Measurements from ENCODE around the gene ZFTA. TPM values are rescaled to one million over a fixed set of nuclear protein-coding genes. Genes with fewer than 3 reads are reported as not detected.

ZFTA gene
- total and polyA plus RNA-seq, 4 donors: 1.7 to 12.1 (median 6.8) TPM

- H3K27ac ChIP-seq (ENCODE audit: low read depth in 1 of 2, low read length in 2 of 2): peak overlapping the region; percentile 73 to 82
- DNase-seq (ENCODE audit: low spot score): peak; percentile 58
- peak overlapping the region; percentile 52 to 97 (median 85) for H3K4me3 ChIP-seq (ENCODE audit: low read depth in 1 of 3, low read length in 3 of 3)
- H3K27me3 ChIP-seq (ENCODE audit: control insufficient read depth in 4 of 4, insufficient read depth in 4 of 4, low read length in 3 of 4): no peaks in the 10 kb centered on the region
- H3K9ac ChIP-seq (ENCODE audit: low read depth in 1 of 2, low read length in 2 of 2): peak overlapping the region; percentile 72 to 77
- H3K9me3 ChIP-seq (ENCODE audit: control insufficient read depth in 4 of 4, low read length in 3 of 4): no peaks in the 10 kb centered on the region
- under 1% methylated on average over 34 of the region's 34 CpGs for WGBS
- TF ChIP-seq ATF3 (IDR thresholded peaks at IDR 0.05) (no peak), HNF4A (conservative IDR thresholded peaks at IDR 0.05) (no peak), NR2F2 (IDR thresholded peaks at IDR 0.05) (peak; percentile 66), HNF4G (IDR thresholded peaks at IDR 0.05) (no peak), RAD21 (IDR thresholded peaks at IDR 0.05) (peak in 1 of 2 donors; percentile 21)
- H3K4me1 ChIP-seq (ENCODE audit: control insufficient read depth in 4 of 4, insufficient read depth in 4 of 4, low read length in 3 of 4): peaks cover 15 to 50% (median 34%) of the 10 kb centered on the region in 4 donors
- H3K36me3 ChIP-seq (ENCODE audit: control insufficient read depth in 4 of 4, insufficient read depth in 3 of 4, low read depth in 1 of 4, low read length in 3 of 4): no peaks in the 10 kb centered on the region
Measured at GRCh38 chr11:63767565-63768236, 874 bp downstream of the ZFTA start.

GRCh38 chr11:63767267-63767564, 1.4 kb downstream of the ZFTA start:
- DNase-seq (ENCODE audit: low spot score): no peak
- peaks cover 15 to 55% (median 35%) of the 10 kb centered on the region in 4 donors for H3K4me1 ChIP-seq (ENCODE audit: control insufficient read depth in 4 of 4, insufficient read depth in 4 of 4, low read length in 3 of 4)
- 16% methylated on average over 4 of the region's 4 CpGs for WGBS

More at GRCh38 chr11:63767267-63767564, 1.4 kb downstream of the ZFTA start:
- Histone ChIP-seq H3K9ac (ENCODE audit: low read depth in 1 of 2, low read length in 2 of 2) (peak overlapping the region; percentile 72 to 77), H3K36me3 (ENCODE audit: control insufficient read depth in 4 of 4, insufficient read depth in 3 of 4, low read depth in 1 of 4, low read length in 3 of 4) (no peaks in the 10 kb centered on the region), H3K27ac (ENCODE audit: low read depth in 1 of 2, low read length in 2 of 2) (peak overlapping the region; percentile 73 to 82), H3K4me3 (ENCODE audit: low read depth in 1 of 3, low read length in 3 of 3) (peak overlapping the region; percentile 52 to 97 (median 85)), H3K27me3 (ENCODE audit: control insufficient read depth in 4 of 4, insufficient read depth in 4 of 4, low read length in 3 of 4) (no peaks in the 10 kb centered on the region), H3K9me3 (ENCODE audit: control insufficient read depth in 4 of 4, low read length in 3 of 4) (no peaks in the 10 kb centered on the region)
- TF ChIP-seq NR2F2 (IDR thresholded peaks at IDR 0.05): no peak
- no peak for TF ChIP-seq EGR1 (IDR thresholded peaks at IDR 0.05; ENCODE audit: low read depth in 2 of 2)
- TF ChIP-seq HNF4G (IDR thresholded peaks at IDR 0.05): no peak
- no peak for TF ChIP-seq TAF1 (conservative IDR thresholded peaks at IDR 0.05)
- TF ChIP-seq REST (IDR thresholded peaks at IDR 0.05): no peak
- no peak for TF ChIP-seq RAD21 (IDR thresholded peaks at IDR 0.05)
- TF ChIP-seq ZBTB33 (IDR thresholded peaks at IDR 0.05): no peak
- TF ChIP-seq CTCF (IDR thresholded peaks at IDR 0.05; ENCODE audit: low read depth, low read length, missing input control): no peak
- TF ChIP-seq HNF4A (conservative IDR thresholded peaks at IDR 0.05): no peak
- TF ChIP-seq RXRA (IDR thresholded peaks at IDR 0.05): no peak
- TF ChIP-seq FOXA2 (IDR thresholded peaks at IDR 0.05): no peak
- TF ChIP-seq JUND (IDR thresholded peaks at IDR 0.05): no peak
- TF ChIP-seq FOXA1 (IDR thresholded peaks at IDR 0.05): no peak
- TF ChIP-seq ATF3 (IDR thresholded peaks at IDR 0.05): no peak
- no peak for TF ChIP-seq MAX (IDR thresholded peaks at IDR 0.05)
